ENCODE data around the gene BHLHA15.

DNA sequence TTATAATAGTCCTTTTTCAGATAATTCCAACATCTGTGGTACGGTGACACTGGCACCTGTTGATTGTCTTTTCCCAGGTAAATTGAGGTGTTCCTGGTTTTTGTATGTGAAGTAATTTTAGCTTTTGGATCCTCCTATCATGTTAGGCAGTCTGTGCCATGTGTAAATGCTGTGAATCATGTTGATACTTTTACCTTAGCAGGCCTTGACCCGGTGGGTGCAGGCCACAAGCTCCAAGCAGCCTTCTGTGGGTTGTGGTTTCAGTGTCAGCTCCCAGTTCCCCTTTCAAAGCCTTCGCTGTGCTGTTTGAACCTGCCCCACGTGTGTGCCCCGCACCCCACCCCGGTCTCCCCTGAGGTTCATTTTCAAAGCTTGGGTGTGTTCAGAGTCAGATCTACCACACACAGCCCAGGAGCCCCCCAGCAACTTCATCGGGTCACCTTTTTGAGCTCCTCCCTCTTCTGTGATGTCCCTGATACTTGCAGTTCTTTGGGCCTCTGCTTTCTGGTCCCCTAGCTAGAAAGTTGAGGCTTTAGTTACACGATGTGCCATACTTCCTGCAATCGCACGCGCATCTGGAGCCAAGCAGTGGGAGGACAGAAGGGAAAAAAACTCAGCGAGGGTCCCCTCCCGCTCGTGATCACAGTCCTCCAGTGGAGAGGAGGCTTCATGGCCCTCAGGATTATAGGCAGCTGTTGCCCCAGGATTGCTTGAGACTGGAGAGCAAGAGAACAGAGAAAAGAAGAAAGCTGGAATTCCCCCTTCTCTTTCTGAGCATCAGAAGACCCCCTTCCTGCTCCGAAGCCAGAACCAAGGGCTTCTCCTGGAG, 8.7 kb upstream of the BHLHA15 start:
- TF ChIP-seq, protein P1, sequence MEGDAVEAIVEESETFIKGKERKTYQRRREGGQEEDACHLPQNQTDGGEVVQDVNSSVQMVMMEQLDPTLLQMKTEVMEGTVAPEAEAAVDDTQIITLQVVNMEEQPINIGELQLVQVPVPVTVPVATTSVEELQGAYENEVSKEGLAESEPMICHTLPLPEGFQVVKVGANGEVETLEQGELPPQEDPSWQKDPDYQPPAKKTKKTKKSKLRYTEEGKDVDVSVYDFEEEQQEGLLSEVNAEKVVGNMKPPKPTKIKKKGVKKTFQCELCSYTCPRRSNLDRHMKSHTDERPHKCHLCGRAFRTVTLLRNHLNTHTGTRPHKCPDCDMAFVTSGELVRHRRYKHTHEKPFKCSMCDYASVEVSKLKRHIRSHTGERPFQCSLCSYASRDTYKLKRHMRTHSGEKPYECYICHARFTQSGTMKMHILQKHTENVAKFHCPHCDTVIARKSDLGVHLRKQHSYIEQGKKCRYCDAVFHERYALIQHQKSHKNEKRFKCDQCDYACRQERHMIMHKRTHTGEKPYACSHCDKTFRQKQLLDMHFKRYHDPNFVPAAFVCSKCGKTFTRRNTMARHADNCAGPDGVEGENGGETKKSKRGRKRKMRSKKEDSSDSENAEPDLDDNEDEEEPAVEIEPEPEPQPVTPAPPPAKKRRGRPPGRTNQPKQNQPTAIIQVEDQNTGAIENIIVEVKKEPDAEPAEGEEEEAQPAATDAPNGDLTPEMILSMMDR (optimal IDR thresholded peaks at IDR 0.05 in 1 of 3, IDR thresholded peaks at IDR 0.05 in 1 of 3, conservative IDR thresholded peaks at IDR 0.05 in 1 of 3; ENCODE audit: extremely low read depth in 1 of 3, insufficient read depth in 2 of 3, low read length in 3 of 3): no peak
- no peak for TF ChIP-seq EZH2 (IDR thresholded peaks at IDR 0.05; ENCODE audit: low read length)
